Measurements from ENCODE around the gene SEMA5A. TPM values are rescaled to one million over a fixed set of nuclear protein-coding genes. Genes with fewer than 3 reads are reported as not detected.

Gene SEMA5A
- total RNA-seq, 1 donor from 2014 or later: 5.4 TPM

DNA sequence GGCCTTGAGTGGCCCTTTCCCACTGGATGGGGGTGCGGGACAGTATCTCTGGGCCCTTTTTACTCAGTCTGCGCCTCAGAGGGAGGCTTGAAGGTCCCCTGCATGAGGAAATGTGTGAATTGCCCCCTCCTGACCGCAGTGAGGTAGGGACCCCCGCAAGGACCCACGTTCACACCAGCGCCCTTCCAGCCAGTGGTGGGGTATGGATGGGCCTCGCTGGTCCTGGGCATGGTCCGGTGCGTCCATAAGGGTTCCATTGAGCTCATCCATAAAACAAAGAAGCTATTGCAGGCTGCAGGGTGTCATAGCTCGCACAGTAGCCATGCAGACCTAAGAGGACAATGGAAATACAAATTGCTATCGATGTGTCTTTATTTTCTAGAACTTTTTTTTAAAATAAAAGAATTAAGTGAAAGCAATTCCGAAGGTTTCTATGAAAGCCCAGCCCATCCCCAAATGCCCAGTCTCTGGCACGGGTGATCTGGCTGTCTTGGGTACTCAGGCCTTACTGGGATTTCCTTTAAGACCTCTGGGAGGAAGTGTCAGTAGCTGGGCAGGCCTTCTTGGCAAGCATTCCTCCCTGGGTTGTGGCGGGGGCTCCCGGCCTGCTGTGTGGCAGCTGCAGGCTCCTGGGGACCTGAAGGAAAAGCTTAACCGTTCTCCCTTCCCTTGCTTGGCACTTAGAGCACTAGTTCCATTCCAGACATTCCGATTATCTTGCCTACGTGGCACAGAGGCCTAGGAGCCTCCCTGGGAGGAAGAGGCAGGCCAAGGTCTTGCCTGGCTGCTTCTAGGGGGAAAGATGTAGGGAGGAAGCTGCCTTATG lies 1.5 kb upstream of the SEMA5A start:
- DNase-seq (ENCODE audit: extremely low read depth, low read depth, low spot score): no peak

DNA sequence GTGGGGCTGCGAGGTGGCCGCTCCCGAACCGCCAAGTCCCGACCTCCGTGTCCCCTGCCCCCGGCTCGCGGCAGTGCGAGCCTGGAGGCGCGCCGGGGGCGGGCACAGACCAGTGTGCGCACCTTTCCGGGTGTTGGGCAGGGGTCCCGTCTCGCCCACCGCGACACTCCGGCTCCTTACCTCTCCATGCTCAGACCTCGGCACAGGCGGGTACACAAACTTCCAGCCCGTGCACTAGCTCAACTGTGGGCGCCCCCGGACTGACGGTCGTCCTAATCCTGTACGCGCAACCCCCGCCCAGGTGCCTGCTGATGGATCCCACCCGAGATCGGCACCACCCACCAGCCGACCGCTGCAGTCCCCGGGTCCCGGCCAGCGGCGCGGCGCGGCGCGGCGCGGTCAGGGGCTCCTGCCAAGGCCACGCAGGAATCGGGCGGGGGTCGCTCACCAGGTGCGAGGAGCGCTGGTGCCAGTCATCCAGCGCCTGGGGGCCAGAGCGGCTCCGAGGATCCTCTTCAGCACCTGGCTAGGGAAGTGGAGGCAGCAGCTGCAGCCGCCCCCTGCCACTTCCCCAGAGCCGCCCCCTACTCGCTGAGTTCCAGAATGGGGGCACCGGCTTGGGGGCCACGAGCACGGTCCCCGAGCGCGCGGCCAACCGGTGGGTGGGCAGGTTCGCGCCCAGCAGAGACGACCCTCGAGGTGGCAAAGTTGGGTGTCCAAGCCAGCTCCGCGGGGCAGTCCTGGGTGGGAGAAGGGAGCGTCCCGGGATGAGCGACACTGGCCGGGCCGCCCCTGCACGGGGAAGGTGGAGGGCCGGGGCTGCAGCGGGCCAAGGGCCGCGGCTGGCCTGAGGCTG lies 511 bp downstream of the SEMA5A start:
- DNase-seq (ENCODE audit: extremely low read depth, low read depth, low spot score): no peak

DNA sequence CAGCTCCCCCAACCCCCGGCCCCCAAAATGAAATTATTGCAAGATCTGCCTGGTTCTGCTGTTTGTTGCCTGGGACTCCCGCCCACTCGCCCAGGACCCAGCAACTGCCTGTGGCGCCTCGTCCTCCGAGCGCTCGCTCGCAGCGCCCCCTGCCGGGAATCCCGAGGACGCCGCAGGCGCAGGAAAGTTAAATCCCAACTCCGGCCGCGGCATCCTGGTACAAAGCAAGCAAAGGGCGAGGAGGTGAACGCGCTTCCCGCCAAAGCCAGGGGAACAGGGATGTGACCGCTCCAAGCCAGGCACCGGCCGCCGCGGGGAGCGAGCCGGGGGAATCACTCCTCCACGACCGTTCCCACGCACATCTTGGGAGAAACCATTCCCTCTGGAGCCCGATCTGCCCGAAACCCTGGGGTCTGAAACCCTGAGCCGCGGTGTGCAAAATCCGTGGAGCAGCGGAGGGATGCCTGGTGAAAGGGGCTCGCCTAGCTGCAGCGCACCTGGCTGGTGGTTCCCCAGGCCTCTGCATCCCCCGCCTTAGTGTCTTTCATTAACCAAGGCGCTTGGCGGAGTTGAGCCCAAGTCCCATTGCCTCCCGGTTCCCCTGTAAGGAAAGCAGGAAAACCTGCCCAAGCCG lies 1.3 kb downstream of the SEMA5A start:
- DNase-seq (ENCODE audit: extremely low read depth, low read depth, low spot score): no peak

DNA sequence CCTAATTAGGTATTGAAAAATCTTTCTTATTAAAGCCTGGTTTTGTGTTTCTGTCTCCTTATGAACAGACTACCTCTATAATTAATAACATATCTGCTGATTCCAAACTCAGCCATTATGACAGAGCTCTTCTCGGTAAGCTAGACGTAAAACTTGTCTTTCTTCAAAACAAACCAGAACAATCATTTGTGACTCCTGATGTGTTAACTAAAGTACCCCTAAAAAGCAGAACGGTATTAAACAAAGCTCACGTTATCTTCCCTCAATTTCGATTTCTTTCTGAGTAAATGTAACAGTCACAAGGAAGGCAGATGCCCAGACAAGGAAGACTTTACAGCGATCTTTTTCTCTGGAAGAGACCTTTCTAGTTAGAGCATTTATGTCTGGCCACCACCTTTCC lies 1.8 kb downstream of the SEMA5A start:
- DNase-seq (ENCODE audit: extremely low read depth, low read depth, low spot score): no peak

DNA sequence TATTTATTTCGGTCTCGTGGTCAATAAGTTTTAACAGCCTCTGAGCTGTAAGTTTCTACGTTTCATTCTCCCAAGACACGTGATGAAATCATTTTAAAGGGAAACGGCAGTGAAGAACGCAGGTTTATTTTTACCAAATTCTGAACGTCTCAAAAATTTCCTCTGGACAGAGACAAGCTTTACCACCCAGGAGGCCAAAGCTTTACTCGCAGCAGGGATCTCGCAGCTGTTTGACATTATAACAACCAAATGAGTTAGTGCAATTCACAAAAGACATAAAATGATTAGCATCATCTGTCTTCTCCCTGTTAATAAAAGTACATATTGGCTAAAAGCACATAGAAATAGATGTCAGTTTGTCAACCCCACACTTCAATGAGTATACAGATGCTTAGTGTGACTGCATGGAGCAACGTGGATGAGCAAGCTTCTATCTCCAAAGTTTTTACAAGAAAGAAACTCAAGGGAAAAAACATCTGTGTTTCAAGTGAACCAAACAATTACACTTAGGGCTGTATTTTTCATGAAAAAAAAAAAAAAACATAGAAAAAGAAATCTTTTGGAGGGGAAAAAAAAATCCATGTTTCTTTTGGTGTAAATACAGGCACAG lies 2.5 kb downstream of the SEMA5A start:
- no peak for DNase-seq (ENCODE audit: extremely low read depth, low read depth, low spot score)

DNA sequence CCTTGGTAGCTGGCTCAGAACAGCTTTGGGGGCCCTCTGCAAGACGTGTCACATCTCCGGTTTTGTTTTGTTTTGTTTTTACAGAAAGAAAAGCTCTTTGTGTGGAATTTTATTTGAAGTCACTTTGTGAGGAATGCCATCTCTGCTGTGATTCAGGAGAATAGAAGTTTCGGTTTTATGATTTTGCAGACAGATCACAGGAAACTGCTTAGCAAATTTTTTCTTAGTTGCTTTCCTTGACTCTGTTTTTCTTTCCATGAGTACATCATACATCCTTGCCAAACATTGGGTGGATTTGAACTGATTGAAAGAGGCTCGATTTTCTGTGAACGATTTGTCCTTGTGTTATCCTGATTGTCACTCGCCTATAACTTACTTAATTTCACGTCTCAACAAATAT lies 5.1 kb downstream of the SEMA5A start:
- DNase-seq (ENCODE audit: extremely low read depth, low read depth, low spot score): no peak

DNA sequence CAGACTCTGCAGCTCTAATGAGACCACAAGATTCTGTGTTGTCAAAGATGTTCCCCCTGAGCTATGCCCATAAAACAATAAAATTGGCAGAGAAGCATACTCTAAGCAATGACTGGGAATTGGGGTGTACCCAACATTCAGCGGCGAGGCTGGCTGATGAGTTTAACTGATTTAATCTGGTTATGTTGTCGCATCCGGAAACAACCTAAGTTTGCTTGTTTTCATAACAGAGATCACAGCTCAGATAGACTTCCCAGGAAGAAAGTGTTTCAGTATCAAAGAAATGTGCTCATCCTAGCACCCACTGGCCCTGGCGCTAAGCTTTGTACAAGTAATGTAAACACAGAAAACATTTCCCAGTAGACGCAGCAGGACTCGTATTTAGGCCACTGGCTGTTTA lies 7.4 kb downstream of the SEMA5A start:
- DNase-seq (ENCODE audit: extremely low read depth, low read depth, low spot score): no peak

DNA sequence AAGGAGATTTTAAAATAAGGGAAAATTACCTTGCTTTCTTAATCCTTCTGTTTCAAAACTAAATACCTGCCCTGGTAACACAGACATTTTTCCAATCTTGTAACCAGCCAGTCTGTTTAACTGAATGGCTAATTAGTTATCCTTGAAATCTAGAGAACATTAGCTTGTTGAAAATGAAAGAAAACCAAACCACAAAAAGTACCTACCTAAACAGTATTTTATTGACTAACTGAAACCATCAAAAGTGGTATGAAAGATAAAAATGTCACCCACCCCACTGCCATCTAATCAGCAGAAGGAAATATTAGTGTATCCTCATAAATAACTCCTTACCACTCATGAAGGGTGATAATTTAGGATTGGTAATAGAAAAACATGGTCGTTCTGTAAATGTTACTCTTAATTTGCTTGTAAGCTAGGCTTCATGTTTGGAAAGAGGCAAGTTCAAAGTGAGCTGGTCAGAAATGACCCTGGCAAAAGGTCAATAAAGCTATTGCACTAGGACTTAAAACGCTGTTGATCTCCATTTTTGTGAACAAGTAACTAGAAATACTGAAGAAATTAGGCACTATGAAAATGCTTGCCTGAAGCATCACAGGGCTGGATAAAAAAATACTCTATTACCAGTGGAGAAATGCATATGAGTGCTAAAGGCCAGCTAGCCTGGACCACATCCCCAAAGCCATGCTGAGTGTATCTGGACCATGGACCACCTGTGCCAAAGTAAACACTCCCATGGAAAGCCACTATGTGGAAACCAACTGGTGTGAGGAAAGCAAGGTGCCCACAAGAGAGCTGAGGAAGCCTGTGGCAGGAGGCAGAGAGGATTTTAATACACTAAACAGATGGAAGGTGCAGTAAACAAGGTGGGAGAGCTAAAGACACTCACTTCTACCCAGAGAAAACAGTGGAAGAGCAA lies 8.4 kb downstream of the SEMA5A start:
- no peak for DNase-seq (ENCODE audit: extremely low read depth, low read depth, low spot score)

DNA sequence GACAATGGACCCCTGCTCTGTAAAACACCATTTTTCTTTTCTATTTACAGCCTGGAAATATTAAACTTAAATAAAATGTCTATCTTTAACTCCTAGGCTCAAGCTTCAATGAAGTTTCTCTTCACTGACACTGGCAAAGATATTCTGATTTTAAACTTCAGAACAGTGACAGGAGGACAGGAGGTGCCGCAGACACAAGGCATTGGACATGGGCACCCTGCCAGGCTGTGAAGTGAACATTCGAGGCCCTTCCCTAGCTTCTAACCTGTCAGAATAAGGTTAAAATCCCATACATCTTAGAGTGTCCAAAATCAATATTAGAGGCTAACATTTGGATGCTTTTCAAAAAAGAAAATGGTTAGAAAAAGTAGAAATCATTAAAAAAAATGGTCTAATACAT lies 9.2 kb downstream of the SEMA5A start:
- no peak for DNase-seq (ENCODE audit: extremely low read depth, low read depth, low spot score)

DNA sequence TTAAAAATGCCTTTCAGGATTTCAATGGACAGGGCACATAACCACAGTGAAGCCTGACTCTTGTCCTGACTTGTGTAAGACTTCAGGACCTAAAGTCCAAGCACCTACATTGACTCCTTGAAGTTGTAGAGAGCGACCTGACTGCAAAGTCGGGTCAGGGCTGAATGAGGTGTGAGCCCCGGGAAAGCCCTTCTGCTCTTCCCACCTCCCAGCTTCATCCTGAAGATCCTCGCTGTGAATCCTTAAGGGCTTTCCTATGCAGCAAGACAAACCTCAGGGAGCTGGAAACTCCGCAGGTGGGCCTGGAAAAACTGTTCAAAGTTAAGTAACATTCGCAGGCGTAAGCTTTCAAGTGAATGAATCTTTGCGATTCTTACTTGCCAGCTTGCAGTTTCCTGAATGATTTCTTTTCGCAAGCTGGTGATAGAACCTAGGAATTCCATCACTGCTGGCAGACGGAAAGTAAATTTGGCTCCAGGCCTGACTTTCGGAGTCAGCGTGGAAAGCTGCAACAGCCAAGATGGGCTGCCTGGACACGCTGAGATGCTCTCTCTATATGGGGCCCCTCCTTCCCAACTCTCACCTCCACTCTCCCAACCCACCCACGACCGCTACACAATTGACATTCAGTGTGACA lies 10.9 kb downstream of the SEMA5A start:
- no peak for DNase-seq (ENCODE audit: extremely low read depth, low read depth, low spot score)

DNA sequence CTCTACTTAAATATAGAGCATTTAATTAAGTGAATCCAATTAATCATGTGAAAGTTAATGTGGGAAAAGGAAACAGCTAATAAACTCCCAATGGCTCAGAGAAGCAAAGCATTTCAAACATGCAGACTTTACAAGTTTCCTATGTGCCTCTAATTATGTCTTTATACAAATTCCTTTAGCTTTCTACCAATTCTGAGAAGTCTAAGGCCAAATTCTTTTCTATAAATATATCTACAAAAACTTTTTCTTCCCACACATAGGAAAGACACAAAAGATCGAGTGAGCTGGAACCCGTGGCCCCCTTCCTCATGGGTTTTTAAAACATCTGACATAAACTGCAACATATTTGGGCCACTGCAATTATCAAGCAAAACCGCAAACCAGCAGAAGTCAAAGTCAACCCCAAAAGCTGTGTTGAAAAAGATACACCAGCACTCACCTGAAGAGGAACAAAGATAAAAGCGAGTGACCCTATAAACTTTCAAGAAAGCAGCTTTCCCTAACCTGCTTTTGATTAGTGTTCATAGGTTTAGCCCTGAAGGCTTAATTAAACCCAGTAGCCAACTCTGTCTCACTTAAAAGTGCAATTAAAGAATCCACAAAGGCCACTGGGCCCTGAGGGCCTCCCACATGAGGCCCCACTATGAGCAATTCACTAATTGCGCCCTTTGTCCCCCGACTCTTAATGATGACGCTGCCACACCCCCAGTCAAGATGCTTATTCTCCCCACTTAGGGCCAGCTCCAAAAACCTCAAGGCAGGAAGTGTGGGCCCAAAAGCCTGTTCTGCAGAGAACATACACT lies 12.1 kb downstream of the SEMA5A start:
- DNase-seq (ENCODE audit: extremely low read depth, low read depth, low spot score): no peak

DNA sequence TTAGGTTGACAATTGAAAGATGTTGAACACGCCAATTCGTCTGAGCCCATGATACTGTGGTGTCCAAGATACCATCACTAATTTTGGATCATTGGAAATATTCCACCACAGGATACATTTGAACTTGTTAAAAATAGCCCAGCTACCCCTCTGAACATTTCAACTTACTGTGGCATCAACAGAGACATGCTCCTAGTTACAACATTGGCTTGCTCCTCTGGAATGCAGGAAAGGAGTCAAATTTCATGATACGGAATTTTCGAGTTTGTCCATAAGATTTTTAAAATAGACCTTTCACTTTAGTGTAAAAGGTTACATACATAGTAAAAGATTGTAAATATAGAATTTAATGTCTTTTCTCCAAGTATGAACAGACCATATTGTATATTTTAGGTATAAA lies 12.8 kb downstream of the SEMA5A start:
- DNase-seq (ENCODE audit: extremely low read depth, low read depth, low spot score): no peak

DNA sequence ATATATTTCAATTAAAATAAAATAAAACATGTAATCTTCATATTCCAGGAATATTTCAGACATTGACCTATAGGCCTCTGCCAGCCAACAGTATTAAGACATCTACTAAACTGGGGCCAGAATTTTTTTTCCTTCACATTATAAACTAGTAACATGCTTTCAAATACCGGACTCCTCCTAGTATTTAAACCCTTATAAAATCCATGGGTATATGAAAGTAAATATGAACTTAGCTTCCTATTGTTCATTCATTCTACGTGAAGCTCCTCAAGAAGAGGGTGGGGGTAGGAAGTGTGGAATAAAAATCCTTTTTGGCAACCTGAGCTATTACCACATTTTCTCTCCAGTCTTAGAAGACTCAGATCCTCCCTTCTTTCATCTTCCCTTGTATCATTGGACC lies 16.4 kb downstream of the SEMA5A start:
- no peak for DNase-seq (ENCODE audit: extremely low read depth, low read depth, low spot score)

DNA sequence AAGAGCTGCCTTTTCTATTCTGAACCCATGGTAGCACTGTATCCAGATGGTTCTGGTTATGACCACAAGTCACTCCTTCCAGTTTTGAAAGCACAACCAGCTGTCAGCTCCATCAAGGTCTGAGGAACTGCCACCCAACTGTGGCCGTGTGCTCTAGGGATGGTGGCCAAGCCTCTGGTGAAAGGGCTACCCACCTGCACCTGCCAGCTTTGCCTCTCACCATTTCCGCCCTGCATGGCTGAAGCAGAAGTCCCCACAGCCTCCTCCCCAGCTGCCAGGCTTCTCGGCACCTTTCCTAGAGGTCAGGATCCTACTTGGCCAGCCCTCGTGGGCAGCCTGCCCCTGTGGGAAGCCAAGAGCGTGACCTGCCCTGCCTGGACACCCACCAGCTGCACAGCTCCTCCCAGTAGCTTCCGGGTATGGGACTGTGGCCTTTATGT lies 16.8 kb downstream of the SEMA5A start:
- DNase-seq (ENCODE audit: extremely low read depth, low read depth, low spot score): no peak

DNA sequence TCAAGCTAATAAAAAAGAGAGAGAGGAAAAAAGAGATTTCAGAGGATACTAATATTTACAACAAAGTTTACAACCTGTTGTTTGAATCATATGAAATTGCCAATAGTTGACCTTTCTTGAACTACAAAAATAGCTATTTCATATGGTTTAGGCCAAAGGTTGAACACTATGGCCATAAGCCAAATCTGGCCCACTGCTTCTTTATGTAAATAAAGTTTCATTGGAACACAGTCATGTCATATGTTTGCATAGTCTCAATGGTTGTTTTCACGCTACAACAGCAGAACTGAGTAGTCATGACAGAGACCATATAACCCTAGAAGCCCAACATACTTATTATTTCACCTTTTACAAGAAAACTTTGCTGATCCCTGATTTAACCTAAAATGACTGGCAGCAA lies 20.9 kb downstream of the SEMA5A start:
- DNase-seq (ENCODE audit: extremely low read depth, low read depth, low spot score): no peak

DNA sequence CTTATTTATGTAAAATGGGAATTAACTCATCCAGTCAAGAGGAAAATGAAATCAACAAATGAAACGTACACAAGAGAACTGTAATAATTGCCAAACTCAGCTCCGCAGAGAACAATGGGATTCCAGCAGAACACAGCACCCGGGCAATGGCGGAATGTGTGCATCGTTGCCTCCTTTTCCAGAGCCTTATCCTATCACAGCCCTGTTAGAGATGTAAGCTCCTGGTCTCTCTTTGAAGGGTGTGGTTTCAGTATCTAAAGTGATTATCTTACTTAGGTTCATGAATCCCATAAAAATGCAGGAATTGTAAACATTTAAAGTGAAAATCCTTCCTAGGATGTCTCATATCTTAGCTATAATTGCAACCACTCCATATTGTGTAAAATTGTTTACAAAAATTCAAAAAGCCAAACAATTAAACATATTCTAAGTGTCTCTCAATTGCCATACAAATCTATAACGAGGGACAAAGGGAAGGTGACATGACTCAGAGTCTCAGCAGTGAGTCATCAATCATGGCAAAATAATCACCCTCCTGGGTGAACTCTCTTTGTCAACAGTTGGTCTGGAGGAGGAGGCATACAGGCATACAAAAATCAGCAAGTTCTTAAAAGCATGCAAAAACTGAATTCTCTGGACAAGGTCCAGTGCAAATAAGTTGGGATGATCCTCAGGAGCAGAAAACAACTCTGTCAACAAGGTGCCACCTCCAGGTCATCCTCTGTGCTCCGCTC lies 22.6 kb downstream of the SEMA5A start:
- DNase-seq (ENCODE audit: extremely low read depth, low read depth, low spot score): no peak

DNA sequence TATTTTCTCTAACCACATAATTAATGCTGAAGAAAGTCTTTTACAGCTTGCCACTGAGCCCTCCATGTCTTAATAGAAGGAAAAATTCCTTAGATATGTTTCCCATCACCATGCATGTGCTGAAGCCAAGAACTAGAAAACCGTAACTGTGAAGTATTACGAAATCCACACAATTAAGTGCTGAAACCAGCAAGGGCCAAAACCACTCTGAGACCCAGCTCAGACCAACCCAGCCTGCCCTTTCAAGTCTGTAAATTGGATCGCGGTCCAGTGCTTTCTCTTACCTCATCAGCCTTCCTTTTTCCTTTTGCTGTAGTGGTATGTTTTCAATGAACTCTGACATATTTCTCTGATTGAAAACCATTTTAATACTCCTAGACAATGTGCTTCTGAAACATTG lies 26.3 kb downstream of the SEMA5A start:
- DNase-seq (ENCODE audit: extremely low read depth, low read depth, low spot score): no peak

DNA sequence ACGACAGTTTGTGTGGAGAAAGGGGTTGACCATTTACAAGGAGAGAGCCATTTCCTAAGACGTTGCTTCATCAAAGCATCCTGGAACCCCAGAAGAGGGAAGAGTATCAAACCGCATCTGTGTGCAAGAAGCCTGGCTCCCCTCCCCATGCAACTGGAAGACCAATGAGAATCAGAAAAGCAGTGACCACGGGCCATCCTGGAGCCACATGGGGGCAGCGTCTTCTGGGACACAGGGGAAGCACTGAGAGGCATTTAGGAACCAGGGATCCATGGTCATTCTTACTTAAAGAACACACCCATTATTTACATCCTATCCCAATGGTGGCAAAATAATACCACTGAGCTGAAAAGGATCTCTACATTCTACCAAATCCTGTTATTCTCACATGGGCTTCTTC lies 29.3 kb downstream of the SEMA5A start:
- no peak for DNase-seq (ENCODE audit: extremely low read depth, low read depth, low spot score)

All from glomerular endothelial cell (primary cell).